HG03442 (cell line): ENCODE data around the gene GPR89B.
"Not testable (repeated sequence)": the region's sequence is repeated elsewhere in the genome, so short reads cannot be mapped to it uniquely, and the experiment has no call there.

Source experiments
- ATAC-seq: cut with Tn5 transposase; IDR thresholded peaks from one replicate; pipeline ENCODE4 v1.9.1; 2021; ENCODE audit warnings: mild to moderate bottlenecking, moderate library complexity; ENCODE audit not compliant: unreplicated experiment

GPR89B gene

DNA sequence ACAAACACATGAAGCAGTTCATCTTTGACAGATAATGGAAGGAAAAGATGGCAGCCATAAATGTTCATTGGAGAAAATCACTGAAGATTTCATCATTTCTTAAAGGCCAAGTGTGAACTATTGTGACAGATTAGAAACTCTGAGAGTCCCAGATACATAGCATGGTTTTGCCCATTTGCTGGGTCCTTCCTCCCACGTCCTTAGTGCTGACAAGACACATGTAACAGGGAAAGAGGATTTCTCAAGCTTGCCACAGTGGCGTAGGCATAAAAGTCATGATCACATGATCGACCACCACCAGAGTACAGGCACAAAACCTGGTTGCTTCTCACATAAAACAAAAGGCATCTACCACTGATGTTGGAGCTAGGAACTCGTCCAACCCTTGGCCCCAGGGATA lies 98.8 kb downstream of the GPR89B start:
- ATAC-seq = not testable (repeated sequence)

- not testable (repeated sequence) for ATAC-seq
Observed at GRCh38 chr1:148032247-148032646, 104.0 kb downstream of the GPR89B start.

GRCh38 chr1:148032690-148033089 lies 104.5 kb downstream of the GPR89B start:
- ATAC-seq = not testable (repeated sequence)

- not testable (repeated sequence) for ATAC-seq
Observed at GRCh38 chr1:148033147-148033546, 104.9 kb downstream of the GPR89B start.

DNA sequence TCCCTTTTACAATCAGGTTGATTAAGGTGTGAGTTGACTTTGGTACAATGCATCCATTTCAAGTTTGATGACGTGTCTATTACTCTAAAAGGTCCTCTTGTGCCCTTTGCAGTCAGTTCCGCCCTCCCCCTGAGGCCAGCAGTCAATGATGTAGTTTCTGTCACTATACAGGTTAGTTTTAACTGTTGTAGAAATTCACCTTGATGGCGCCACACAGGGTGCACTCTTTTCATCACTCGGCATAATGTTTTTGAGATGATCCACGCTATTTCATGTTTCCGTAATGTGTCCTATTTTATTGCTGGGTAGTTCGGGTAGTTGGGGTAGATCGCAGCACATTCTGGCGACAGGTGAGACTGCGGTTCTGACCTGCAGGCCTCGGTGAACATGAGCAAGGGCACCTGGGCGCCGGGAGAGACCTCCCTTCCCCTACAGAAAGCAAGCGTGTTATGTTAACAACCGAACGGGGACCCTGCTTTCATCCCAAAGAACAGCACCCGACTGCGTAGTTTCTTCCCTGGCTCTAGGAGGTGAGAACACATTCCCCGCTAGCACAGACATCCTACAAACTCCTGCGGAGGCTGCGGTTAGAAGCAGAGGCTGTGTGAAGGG lies 109.7 kb downstream of the GPR89B start:
- peak; percentile 8 for ATAC-seq

- ATAC-seq = peak; percentile 74
Observed at GRCh38 chr1:148038462-148039333, 110.5 kb downstream of the GPR89B start.
